ENCODE results near the gene STRN4. TPM values are rescaled to one million over a fixed set of nuclear protein-coding genes. Genes with fewer than 3 reads are reported as not detected.

Gene STRN4
- total RNA-seq, 1 experiment from 2014 or later = 143 TPM

- Mint-ChIP-seq H3K4me3 (no peak overlapping the region), H3K27me3 (ENCODE audit: low read depth) (no peaks in the 10 kb centered on the region; the same call in 1 of the 2 replicates), H3K36me3 (ENCODE audit: insufficient read depth in 1 of 3, low read depth in 3 of 3) (peaks cover 49 to 89% (median 86%) of the 10 kb centered on the region in 3 experiments), H3K9me3 (no peaks in the 10 kb centered on the region), H3K27ac (peak overlapping the region in 1 of 3 experiments; percentile 35; a peak in 2 of 7 replicates), H3K4me1 (peaks cover 16 to 27% of the 10 kb centered on the region in 2 experiments)
- Histone ChIP-seq H3K27ac (ENCODE audit: insufficient read length, low read depth, low read length) (no peak overlapping the region), H4K8ac (replicated peaks; ENCODE audit: insufficient read length, low read depth, low read length) (no peak overlapping the region), H3K79me1 (ENCODE audit: insufficient read depth, low read depth, low read length, poor library complexity, severe bottlenecking) (no peaks in the 10 kb centered on the region), H2AK5ac (ENCODE audit: insufficient read length, low read length) (no peak overlapping the region), H2BK120ac (ENCODE audit: low read depth, low read length, poor library complexity, severe bottlenecking) (no peak overlapping the region), H4K91ac (ENCODE audit: insufficient read length, low read depth, low read length) (no peak overlapping the region), H4K20me1 (ENCODE audit: control insufficient read depth, insufficient read depth, insufficient read length) (no peaks in the 10 kb centered on the region), H3K14ac (ENCODE audit: insufficient read depth, low read length) (no peak overlapping the region), H2BK15ac (ENCODE audit: low read depth, low read length) (no peak overlapping the region), H3K23me2 (ENCODE audit: insufficient read length, low read depth, low read length, poor library complexity, severe bottlenecking) (no peaks in the 10 kb centered on the region), H3K56ac (ENCODE audit: insufficient read length, low read depth, low read length) (no peak overlapping the region), H3T11ph (ENCODE audit: low read length) (no peak overlapping the region), H2BK5ac (ENCODE audit: insufficient read length, low read length) (no peak overlapping the region), H3K4ac (ENCODE audit: low read depth, low read length) (no peak overlapping the region), H3K23ac (ENCODE audit: insufficient read length, low read depth, low read length) (no peak overlapping the region), H2AFZ (ENCODE audit: low read length) (no peak overlapping the region), H2BK20ac (ENCODE audit: low read depth, low read length, poor library complexity, severe bottlenecking) (no peak overlapping the region), H2BK12ac (ENCODE audit: insufficient read length, low read depth, low read length) (no peak overlapping the region), H3K27me3 (ENCODE audit: insufficient read depth, low read length) (no peaks in the 10 kb centered on the region), H3K9ac (ENCODE audit: extremely low read depth, insufficient read length, low read length) (no peak overlapping the region), H4K5ac (ENCODE audit: insufficient read length, low read depth, low read length) (no peak overlapping the region), H3K18ac (ENCODE audit: insufficient read length, low read depth, low read length) (no peak overlapping the region), H3K4me1 (ENCODE audit: insufficient read depth, low read length) (no peaks in the 10 kb centered on the region), H3K4me2 (ENCODE audit: insufficient read depth, insufficient read length, low read length) (no peak overlapping the region), H3K9me3 (ENCODE audit: control insufficient read depth, low read depth, low read length) (no peaks in the 10 kb centered on the region), H3K79me2 (ENCODE audit: insufficient read depth, low read length) (no peaks in the 10 kb centered on the region; the same call in 1 of the 2 replicates)
- no peak for DNase-seq
- WGBS (ENCODE audit: extremely low coverage, insufficient read length, low lambda C conversion rate) = no CpG with 5 or more reads among the region's 11 CpGs
- TF ChIP-seq CTCF (conservative IDR thresholded peaks at IDR 0.05) = no peak
These were observed 18.5 kb downstream of the STRN4 start for GRCh38 chr19:46727757-46728156.
